ENCODE measurements around the gene KLK15.

Gene KLK15

DNA sequence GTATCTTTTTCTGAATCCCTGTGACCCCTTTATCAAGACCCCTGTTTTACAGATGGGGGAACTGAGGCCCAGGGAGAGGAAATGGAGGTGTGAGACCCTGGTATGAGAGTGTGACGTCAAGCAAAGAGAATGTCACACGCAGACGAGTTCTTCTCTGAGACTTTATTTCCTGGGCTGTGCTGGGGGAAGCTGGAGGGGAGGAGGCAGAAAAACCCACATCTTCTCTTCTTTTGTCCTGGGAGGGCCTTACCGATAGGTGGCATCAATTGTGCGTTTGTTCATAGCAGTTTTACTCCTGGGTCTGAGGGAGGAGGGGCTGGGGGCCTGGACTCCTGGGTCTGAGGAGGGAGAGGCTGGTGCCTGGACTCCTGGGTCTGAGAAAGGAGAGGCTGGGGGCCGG is 4.9 kb upstream of the KLK15 start:
- H3K27ac Mint-ChIP-seq (ENCODE audit: low read depth) = no peak overlapping the region
- peaks cover 2% of the 10 kb centered on the region for H3K36me3 Mint-ChIP-seq (ENCODE audit: insufficient read depth)
- no peak overlapping the region for H3K4me3 Mint-ChIP-seq
- H3K9me3 Mint-ChIP-seq = peaks cover 2% of the 10 kb centered on the region
- ATAC-seq (replicated peaks; ENCODE audit: extremely low read depth, poor library complexity, severe bottlenecking) (no peak), DNase-seq (ENCODE audit: low spot score in 2 of 2) (no peak)
- H3K4me1 Mint-ChIP-seq = peaks cover 18% of the 10 kb centered on the region
- peaks cover 48% of the 10 kb centered on the region for H3K27me3 Mint-ChIP-seq

DNA sequence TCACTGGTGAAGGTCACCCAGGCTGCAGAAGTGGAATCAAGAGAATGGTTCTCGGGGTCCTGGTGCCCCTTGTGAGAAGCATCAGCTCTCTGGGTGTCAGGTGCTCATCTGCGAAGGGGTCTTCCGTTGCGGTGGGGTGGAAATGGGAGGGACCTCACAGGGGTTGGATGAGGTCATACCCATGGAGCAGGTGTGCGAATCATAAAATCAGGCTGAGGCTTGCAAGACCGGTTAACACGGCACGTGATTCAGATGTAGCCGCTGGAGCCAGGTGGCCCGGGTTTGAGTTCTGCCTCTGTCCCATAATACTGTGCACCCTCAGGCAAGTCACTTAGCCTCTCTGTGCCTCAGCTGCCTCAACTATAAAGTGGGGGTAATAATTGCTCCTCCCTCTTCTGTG is 3.9 kb upstream of the KLK15 start:
- Mint-ChIP-seq H3K4me1 (peaks cover 18% of the 10 kb centered on the region), H3K27ac (ENCODE audit: low read depth) (no peak overlapping the region), H3K4me3 (no peak overlapping the region), H3K9me3 (no peaks in the 10 kb centered on the region), H3K27me3 (peaks cover 57% of the 10 kb centered on the region), H3K36me3 (ENCODE audit: insufficient read depth) (peaks cover 2% of the 10 kb centered on the region)
- DNase-seq (ENCODE audit: low spot score in 2 of 2) (no peak), ATAC-seq (replicated peaks; ENCODE audit: extremely low read depth, poor library complexity, severe bottlenecking) (no peak)

DNA sequence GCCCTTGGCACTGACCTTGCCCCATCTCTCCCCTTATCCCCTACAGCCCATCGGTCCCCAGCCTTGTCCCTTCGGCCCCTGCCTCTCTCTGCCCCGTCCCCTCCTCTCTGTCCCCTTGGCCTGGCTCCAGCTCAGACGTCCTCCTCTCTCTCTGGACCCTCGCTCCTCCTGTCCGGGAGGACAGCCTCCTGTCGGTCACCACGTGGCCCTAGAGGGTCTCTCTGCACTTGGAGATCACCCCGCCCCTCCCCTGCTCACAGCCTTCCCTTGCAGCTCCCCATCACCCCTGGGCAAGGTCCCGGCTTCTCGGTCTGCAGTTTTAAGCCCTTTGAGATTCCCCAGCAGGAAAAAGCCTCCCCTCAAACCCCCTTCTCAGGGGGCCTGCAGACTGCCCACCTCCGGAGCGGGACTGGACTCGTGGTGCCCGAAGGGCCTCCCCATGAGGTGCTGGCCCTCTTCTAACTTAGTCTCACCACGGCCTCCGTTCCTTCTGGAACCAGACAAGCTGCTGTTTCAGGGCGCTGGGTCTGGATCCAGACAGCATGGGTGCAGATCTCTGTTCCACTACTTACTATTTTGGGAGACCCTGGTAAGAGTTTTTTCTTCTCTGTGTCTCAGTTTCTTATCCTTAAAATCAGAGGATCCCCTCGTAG is 3.3 kb upstream of the KLK15 start:
- Mint-ChIP-seq H3K36me3 (ENCODE audit: insufficient read depth) (peaks cover 2% of the 10 kb centered on the region), H3K27ac (ENCODE audit: low read depth) (no peak overlapping the region), H3K4me3 (peak overlapping the region; percentile 79), H3K9me3 (no peaks in the 10 kb centered on the region), H3K4me1 (peaks cover 18% of the 10 kb centered on the region), H3K27me3 (peaks cover 63% of the 10 kb centered on the region)
- no peak for ATAC-seq (replicated peaks; ENCODE audit: extremely low read depth, poor library complexity, severe bottlenecking)
- no peak for DNase-seq (ENCODE audit: low spot score in 2 of 2)

DNA sequence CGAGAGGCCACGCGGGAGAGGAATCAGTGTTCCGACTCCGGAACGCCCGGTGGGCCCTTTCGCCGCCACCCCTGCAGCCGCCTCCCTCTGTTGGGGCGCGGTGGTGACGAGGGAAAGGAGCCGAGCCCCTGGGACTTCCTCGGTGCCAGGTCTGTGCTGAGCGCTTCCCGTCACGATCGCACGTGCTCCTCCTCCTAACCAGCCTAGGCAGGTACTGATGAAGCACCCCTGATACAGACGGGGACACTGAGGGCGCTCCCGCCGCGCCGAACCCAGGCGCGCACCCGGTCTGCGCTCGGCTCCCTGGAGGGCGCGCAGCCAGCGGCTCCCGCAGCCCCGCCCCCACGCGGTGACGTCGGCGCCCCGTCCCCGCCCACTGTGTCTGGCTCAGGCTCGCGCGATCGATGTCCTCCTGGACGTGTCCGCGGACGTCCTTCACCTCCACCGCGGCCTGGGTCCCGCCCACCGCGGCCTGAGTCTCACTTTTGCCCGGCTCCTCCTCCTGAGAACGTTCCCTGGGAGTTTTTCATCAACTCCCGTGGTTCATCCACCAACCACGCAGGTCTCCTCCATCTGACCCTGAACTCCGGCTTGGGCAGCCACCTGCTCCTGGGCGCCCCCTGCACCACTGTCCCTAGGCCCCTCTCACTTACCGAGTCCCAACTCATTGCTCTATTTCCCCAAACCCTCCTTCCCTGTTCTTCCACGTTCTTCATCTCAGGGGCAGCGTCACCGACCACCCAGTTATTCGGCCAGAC is 2.6 kb upstream of the KLK15 start:
- peak; percentile 23 to 28 for DNase-seq (ENCODE audit: low spot score in 2 of 2)
- no peaks in the 10 kb centered on the region for H3K9me3 Mint-ChIP-seq
- ATAC-seq (replicated peaks; ENCODE audit: extremely low read depth, poor library complexity, severe bottlenecking) = peak; percentile 46
- H3K36me3 Mint-ChIP-seq (ENCODE audit: insufficient read depth) = peaks cover 2% of the 10 kb centered on the region
- H3K4me3 Mint-ChIP-seq = peak overlapping the region; percentile 79
- H3K27ac Mint-ChIP-seq (ENCODE audit: low read depth) = no peak overlapping the region
- peaks cover 18% of the 10 kb centered on the region for H3K4me1 Mint-ChIP-seq
- peaks cover 70% of the 10 kb centered on the region for H3K27me3 Mint-ChIP-seq

DNA sequence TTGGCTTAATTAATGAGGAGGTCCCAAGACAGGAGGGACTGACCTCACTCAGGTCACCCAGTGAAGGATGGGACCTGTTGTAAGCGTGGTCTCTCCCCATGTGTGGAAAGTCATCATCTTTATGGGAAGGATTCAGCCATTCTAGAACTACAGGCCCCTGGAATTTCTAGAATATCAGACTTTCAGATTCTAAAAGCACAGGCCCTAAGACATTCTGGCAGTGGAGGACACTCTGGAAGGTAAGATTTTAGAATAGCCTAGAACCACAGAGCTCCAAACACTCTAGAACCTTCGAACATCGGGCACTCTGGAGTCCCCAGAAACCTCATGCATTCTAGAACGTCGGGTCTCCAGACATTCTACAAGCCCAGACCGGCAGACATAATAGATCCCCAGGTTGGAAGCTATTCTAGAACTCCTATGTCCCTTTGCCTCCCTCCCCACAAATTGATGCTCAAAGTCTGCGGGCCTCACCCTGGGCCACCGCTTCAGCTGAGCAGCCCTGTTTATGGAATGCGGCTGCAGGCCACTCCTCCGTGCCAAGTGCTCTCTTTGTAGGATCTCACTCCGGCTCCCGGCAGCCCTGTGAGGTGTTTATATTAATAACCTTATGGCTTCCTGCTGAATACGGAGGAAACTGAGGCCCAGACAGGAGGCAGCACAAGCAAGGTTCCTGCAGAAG is 1.9 kb upstream of the KLK15 start:
- ATAC-seq (replicated peaks; ENCODE audit: extremely low read depth, poor library complexity, severe bottlenecking) (no peak), DNase-seq (ENCODE audit: low spot score in 2 of 2) (no peak)
- peaks cover 18% of the 10 kb centered on the region for H3K4me1 Mint-ChIP-seq
- peak overlapping the region; percentile 79 for H3K4me3 Mint-ChIP-seq
- peaks cover 74% of the 10 kb centered on the region for H3K27me3 Mint-ChIP-seq
- no peaks in the 10 kb centered on the region for H3K9me3 Mint-ChIP-seq
- H3K36me3 Mint-ChIP-seq (ENCODE audit: insufficient read depth) = peaks cover 2% of the 10 kb centered on the region
- H3K27ac Mint-ChIP-seq (ENCODE audit: low read depth) = no peak overlapping the region

DNA sequence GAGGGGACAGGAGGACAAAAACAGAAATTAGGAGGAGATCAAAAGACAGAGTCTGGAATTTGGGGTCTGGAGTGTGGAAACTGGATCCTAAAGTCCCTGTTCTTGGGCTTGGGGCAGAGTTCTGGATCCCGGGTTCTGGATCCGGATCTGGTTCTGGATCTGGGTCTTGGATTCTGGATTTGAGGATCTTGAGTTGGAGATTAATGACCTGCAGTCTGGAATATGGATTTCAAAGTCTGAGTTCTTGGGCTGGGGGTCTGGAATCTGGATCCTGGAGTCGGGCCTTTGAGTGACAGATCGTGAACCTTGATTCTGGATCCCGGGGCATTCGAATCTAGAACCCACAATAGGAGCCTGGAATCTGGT is 411 bp upstream of the KLK15 start:
- Mint-ChIP-seq H3K27me3 (peaks cover 74% of the 10 kb centered on the region), H3K36me3 (ENCODE audit: insufficient read depth) (peaks cover 2% of the 10 kb centered on the region), H3K9me3 (no peaks in the 10 kb centered on the region), H3K4me3 (no peak overlapping the region), H3K4me1 (peaks cover 18% of the 10 kb centered on the region), H3K27ac (ENCODE audit: low read depth) (no peak overlapping the region)
- DNase-seq (ENCODE audit: low spot score in 2 of 2) (no peak), ATAC-seq (replicated peaks; ENCODE audit: extremely low read depth, poor library complexity, severe bottlenecking) (no peak)

DNA sequence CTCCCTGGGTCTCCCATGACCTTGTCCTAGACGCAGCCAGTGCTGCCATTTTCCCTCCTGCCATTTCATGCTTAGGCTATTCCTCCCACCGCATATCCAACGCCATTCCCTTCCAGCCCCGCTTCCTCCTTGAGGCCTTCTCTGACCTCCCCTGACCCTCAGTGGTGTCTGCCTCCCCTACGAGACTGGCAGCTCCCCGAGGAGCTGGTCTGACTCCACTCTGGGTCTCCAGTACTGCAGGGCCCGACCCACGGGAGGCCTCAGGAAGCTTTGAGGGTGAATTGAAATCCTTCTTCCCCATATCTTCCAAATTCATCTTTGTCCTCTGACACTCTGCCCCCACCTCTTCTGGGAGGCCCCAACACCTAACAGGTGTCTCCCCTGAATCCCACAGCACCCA is 708 bp downstream of the KLK15 start:
- no peaks in the 10 kb centered on the region for H3K9me3 Mint-ChIP-seq
- H3K36me3 Mint-ChIP-seq (ENCODE audit: insufficient read depth) = peaks cover 2% of the 10 kb centered on the region
- ATAC-seq (replicated peaks; ENCODE audit: extremely low read depth, poor library complexity, severe bottlenecking) (no peak), DNase-seq (ENCODE audit: low spot score in 2 of 2) (no peak)
- peaks cover 71% of the 10 kb centered on the region for H3K27me3 Mint-ChIP-seq
- no peak overlapping the region for H3K4me3 Mint-ChIP-seq
- peaks cover 18% of the 10 kb centered on the region for H3K4me1 Mint-ChIP-seq
- H3K27ac Mint-ChIP-seq (ENCODE audit: low read depth) = no peak overlapping the region

DNA sequence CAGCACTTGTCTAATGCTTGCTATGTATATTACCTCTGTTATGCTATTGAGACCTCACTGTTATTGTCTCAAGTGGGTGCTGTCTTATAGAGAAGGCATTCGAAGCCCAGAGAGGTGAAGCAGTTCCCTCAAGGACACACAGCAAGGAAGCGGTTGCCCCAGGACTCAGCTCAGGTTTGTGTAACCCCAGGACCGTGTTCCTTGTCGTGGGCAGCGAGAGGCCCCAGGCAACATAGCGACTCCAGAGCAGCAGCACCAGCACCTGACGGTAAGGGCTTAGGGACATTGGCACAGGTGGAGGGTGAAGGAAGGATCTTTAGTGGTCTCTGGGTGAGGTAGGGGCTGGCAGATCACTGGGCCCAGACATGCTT is 2.4 kb downstream of the KLK15 start:
- ATAC-seq (replicated peaks; ENCODE audit: extremely low read depth, poor library complexity, severe bottlenecking) = no peak
- Mint-ChIP-seq H3K4me3 (no peak overlapping the region), H3K9me3 (no peaks in the 10 kb centered on the region), H3K27me3 (peaks cover 71% of the 10 kb centered on the region), H3K36me3 (ENCODE audit: insufficient read depth) (peaks cover 2% of the 10 kb centered on the region), H3K27ac (ENCODE audit: low read depth) (no peak overlapping the region), H3K4me1 (peaks cover 9% of the 10 kb centered on the region)
- DNase-seq (ENCODE audit: low spot score in 2 of 2) = no peak

DNA sequence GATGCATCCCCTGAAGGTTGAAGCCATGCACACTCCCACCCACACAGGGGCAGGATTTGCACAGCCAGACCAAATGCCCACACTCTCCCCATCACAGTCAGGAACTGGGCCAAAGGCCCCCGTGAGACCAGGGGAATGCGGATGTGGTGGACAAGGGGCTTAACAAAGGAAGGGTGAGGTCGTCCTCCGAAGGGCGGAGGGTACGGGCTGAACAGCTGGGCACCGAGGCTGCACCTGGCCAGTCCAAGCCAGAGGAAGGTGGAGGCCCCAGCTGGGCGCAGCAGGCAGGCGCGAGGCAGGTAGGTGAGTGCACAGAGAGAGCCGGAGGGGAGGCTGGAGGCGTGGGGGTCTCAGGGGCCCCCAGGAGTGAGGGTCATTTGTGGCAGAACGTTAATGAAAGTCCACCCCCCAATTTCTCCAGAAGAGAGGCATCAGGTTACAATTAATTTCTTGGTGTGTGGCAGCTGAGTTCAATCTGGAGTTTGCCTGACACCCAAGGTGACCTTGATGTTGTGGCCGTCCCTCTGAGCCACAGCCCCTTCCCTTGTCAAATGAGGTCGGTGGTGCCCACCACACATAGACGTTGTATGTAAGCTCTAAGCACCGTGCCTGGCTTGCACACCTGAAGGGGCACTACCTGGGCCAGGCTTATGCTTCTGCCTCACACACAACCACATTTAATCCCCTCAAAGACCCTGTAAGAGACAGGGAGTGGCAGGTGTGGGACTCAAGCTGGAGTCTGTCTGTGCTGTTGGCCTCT is 2.9 kb downstream of the KLK15 start:
- Mint-ChIP-seq H3K27ac (ENCODE audit: low read depth) (no peak overlapping the region), H3K4me1 (peaks cover 5% of the 10 kb centered on the region), H3K9me3 (no peaks in the 10 kb centered on the region), H3K27me3 (peaks cover 70% of the 10 kb centered on the region), H3K4me3 (no peak overlapping the region), H3K36me3 (ENCODE audit: insufficient read depth) (no peaks in the 10 kb centered on the region)
- no peak for ATAC-seq (replicated peaks; ENCODE audit: extremely low read depth, poor library complexity, severe bottlenecking)
- no peak for DNase-seq (ENCODE audit: low spot score in 2 of 2)

DNA sequence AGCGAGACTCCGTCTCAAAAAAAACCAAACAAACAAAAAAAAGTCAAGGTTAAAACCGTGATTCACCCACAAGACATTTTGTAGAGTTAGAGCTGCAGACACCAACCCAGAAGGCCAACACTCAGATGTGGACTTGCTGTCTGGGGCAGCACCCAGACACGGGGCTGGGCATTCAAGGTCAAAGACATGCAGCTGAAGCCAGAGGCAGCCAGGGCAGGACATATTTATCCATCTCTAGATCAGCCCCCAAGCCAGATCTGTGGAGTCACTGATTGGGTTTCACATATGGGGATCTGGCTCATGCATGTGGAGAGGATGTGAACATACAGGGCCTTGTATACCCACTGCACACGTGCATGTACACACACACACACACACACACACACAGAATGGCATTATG is 3.6 kb downstream of the KLK15 start:
- H3K36me3 Mint-ChIP-seq (ENCODE audit: insufficient read depth) = no peaks in the 10 kb centered on the region
- H3K4me1 Mint-ChIP-seq = no peaks in the 10 kb centered on the region
- ATAC-seq (replicated peaks; ENCODE audit: extremely low read depth, poor library complexity, severe bottlenecking) (no peak), DNase-seq (ENCODE audit: low spot score in 2 of 2) (no peak)
- no peaks in the 10 kb centered on the region for H3K9me3 Mint-ChIP-seq
- no peak overlapping the region for H3K27ac Mint-ChIP-seq (ENCODE audit: low read depth)
- no peak overlapping the region for H3K4me3 Mint-ChIP-seq
- peaks cover 63% of the 10 kb centered on the region for H3K27me3 Mint-ChIP-seq

DNA sequence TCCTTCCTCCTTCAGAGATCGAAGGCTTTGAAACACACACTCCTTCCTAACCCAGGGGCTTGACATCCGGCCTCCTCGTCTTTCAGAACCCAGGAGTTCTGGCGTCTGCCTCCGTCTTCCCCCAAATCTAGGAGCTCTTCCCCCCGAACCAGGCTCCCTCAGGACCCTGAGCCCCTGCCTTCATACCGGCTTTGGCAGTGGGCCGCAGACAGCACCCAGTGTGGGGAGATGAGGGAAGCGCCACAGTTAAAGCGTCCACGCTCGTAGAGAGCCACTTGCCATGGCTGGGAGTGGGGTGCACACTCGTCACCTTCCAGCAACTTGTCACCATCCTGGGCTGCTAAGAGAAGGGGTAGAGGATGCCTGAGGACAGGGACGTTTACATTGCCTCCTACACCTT is 5.9 kb downstream of the KLK15 start:
- DNase-seq (ENCODE audit: low spot score in 2 of 2) (no peak), ATAC-seq (replicated peaks; ENCODE audit: extremely low read depth, poor library complexity, severe bottlenecking) (no peak)
- Mint-ChIP-seq H3K27ac (ENCODE audit: low read depth) (no peak overlapping the region), H3K36me3 (ENCODE audit: insufficient read depth) (no peaks in the 10 kb centered on the region), H3K27me3 (peaks cover 57% of the 10 kb centered on the region), H3K4me3 (no peak overlapping the region), H3K4me1 (no peaks in the 10 kb centered on the region), H3K9me3 (no peaks in the 10 kb centered on the region)

DNA sequence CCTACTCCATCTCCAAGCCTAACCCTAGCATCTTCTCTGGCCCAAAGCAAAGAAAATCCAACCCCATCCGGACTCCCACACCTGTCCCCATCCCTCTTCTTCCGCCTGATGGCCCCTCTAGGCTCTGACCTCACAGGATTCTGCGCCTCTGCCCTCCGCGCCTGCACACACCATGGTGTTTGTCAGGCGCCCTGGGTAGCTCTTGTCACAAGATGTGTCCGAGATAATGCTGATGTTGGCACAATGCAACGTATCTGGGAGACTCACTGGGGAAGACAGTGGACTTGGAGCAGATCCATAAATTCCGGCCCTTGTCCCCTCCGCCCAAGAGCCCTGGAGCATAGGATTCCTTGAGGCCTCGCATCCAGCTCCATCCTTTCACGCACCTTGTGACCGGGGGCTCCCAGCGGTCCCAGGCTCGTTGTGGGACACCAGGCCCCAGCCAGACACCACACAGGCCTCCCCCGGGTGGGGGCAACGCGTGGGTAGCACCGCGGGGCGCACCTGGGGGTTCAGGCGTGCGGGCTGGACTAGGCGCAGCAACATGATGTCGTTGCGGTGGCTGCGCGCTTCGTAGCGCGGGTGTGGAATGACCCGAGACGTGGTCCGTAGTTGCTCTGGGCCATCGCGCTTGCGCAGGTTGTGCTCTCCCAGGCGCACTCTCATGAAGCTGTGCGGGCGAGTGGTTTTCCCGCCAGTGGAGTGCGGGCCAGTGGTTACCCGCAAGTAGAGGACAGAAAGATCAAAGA is 6.7 kb downstream of the KLK15 start:
- H3K36me3 Mint-ChIP-seq (ENCODE audit: insufficient read depth) = no peaks in the 10 kb centered on the region
- no peaks in the 10 kb centered on the region for H3K9me3 Mint-ChIP-seq
- DNase-seq (ENCODE audit: low spot score in 2 of 2) (no peak), ATAC-seq (replicated peaks; ENCODE audit: extremely low read depth, poor library complexity, severe bottlenecking) (no peak)
- no peak overlapping the region for H3K4me3 Mint-ChIP-seq
- peaks cover 57% of the 10 kb centered on the region for H3K27me3 Mint-ChIP-seq
- no peak overlapping the region for H3K27ac Mint-ChIP-seq (ENCODE audit: low read depth)
- no peaks in the 10 kb centered on the region for H3K4me1 Mint-ChIP-seq

Data from central memory CD8-positive, alpha-beta T cell (primary cell).